ENCODE results near the gene WIPF3. TPM values are rescaled to one million over a fixed set of nuclear protein-coding genes. Genes with fewer than 3 reads are reported as not detected.

The WIPF3 gene
- total RNA-seq, 2 donors from 2014 or later: 20.8 to 21.4 TPM

DNA sequence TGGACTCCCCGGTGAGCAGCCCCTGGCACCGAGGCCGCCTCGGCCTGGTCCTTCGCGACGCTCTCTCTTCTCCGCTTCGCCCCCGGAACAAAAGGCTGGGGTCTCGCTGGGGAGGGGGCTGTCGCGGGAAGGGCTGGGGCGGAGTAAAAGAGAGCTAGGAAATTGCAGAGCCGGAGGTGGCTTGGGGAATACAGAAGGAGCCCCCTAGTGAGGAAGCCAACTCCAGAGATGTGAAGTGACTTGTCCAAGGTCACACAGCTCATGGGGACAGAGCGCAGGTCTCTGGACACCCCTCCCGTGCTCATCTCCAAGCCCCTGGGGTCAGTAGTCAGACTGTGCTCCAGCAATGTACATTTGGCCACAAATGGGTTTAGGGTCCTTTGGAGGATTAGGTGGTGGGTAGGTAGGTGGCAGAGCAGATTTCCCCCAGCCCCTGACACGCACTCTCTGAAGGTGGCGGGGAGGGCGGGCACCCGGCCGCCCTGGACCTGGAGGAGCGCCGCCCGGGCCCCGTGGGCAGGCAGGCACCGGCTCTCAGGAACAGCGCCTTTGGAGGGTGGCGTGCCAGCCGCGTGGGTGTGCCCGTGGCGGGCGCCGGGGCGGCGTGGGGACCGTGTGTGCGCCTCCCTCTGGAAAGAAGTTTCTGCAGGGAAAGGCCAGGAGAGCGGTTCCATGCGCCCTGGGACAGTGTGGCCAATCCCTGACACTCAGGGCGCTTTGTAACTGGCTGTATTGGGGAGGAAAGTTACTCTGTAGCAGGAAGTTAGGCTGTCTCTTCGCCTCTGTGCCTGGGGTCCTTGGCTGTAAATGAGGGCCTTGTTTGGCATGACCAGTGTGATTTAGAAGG is 910 bp downstream of the WIPF3 start:
- intact Hi-C loops (cut with DNase I): no loop called here
- DNase-seq (ENCODE audit: low spot score): no peak

DNA sequence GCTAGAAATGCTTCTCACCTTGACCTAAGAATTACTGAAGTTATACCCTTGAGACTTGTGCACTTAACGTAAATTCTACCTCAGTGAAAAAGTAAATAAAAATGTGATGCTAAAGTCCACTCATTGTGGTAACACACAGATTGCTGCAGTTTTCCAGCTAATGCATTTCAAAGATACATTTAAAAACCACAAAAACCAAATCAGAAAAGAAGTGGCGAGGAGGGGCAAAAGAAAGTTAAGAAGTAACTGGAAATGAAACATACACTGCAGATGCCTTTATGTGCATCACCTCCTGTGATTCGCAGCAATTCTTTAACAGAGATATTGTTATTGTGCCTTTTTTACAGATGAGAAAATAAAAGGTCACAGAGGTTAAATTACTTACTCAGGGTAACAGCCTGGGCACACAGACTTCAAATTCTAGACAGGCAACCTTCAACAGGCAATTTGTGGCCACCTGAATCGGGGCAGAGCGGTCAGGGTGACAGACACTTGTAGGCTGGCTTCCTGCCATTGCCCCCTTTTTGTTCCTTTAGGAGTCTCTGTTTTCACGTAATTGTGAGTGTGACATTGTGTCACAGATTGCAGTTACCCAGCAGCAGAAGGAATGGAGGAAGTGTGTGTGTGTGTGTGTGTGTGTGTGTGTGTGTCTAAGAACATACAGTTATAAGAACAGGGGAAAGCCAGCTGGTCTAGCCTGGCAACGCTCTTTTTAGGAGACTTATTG is 1.9 kb downstream of the WIPF3 start:
- intact Hi-C loops (cut with DNase I): no loop called here
- no peak for DNase-seq (ENCODE audit: low spot score)

DNA sequence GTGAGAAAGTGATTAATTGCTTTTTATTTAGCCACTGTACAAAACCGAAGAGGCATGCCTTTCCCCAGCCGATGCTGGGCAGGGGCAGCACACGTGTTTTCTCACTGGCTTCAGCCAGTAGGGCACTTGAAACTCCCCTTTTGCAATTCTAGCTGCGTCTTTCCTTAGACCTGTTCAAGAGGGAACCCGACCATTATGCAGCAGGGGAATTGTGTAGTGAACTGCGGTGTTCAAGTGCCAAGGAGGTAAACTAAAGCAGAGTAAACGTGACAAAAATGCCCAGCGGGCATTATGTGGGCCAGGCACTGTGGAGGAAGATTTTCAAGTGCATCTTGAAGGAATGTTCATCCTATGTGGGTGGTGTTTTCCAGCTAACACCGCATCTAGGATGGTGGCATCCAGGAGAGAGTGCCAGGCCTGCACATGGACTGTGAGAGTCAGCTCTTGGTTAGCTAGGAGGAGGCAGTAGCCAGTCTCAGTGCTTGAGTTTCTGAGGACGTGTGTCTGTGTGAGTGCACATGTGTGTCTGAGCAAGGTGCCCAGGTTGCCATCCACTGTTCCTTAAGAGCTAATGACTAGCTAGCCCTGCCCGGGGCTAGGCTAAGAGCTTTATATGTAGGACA is 3.3 kb downstream of the WIPF3 start:
- DNase-seq (ENCODE audit: low spot score): no peak
- intact Hi-C loops (cut with DNase I): no loop called here

DNA sequence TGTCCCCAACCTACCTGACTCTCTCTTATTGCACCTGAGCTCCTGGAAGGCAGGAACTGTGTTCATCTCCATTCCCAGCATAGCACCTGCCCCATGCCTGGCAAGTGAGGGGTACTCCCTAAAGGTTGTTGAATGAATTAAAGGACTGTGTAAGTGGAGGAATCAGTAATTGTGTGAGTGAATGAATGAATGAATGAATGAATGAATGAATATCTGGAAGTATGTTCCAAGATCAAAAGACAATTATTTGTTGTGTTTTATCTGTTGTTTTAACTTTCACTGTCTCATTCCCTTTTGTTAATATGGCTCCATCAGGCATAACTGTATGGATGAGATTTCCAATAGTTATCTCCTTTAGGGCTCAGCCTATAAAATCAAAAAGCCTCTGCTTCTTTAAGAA is 4.0 kb downstream of the WIPF3 start:
- intact Hi-C loops (cut with DNase I): no loop called here
- no peak for DNase-seq (ENCODE audit: low spot score)

DNA sequence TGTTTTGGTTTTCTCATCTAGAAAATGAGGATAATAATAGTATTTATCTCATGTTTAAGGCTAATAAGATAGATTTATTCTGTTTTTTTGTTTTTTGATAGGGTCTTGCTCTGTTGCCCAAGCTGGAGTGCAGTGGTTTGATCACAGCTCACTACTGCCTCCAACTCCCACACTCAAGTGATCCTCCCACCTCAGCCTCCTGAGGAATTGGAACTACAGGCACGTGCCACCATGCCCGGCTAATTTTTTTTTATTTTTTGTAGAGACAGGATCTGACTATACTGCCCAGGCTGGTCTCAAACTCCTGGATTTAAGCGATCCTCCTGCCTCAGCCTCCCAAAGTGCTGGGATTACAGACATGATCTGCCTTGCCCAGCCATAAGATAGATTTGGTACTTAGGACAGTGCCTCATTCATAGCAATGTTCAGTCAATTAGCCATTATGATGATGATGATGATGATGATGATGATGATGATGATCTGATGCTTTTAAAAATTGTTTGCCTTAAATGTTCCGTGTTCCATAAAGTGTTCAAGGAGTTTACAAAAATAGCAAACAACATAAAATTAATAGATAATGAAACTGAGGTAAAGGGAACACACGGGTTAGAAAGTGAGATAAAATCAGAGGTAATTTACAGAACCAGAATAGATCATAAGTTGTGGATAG is 4.6 kb downstream of the WIPF3 start:
- intact Hi-C loops (cut with DNase I): no loop called here

DNA sequence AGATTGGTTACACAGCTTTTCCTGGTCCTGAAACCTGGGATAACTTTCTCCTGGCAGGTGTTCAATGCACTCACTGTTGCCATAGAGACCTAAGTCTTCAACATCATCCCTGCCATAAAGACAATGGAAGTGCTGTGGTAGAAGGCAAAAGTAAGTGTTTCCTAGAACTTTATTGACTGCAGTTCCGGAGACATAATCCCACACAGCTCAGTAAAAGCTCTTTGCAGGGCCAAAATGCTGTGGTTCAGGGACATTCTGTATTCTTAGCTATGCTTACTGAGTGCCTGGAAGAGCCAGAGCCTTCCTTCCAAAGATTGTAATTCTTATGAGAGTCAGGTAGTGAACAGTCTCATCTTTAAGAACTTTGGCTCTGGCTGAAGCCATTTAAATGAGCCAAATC is 5.3 kb downstream of the WIPF3 start:
- no peak for DNase-seq (ENCODE audit: low spot score)
- intact Hi-C loops (cut with DNase I): no loop called here

More for the DNA sequence above, 4.6 kb downstream of the WIPF3 start:
- no peak for DNase-seq (ENCODE audit: low spot score)

DNA sequence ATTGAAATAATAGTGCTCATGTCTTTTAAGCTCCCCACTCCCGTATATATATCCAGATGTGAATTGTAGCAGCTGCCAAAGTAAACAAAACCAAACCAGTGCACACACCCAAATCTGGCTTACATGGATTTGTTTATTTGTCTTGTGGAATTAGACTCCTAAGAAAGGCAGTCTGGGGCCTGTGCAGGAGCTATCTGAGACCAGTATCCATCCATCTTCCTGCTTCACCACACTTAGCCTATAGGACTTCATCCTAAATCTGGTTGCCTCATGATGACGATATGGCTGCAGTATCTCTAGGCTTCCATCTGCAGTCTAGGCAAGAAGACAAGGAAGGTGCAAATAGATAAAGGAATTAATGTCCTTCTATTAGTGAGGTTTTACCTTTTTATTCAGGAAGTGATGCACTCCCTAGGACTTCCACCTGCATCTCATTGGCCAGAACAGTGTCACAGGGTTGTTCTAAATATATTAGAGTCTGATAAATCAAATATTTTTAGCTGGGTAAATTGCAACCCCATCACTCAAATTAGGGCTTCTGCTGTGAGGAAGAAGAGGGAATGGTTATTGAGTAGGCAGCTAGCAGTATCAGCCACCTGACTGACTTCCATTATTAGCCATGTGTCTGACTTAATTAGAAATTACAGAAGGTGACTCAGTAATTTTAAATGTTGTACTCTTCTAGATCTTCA is 6.0 kb downstream of the WIPF3 start:
- intact Hi-C loops (cut with DNase I): no loop called here
- no peak for DNase-seq (ENCODE audit: low spot score)

DNA sequence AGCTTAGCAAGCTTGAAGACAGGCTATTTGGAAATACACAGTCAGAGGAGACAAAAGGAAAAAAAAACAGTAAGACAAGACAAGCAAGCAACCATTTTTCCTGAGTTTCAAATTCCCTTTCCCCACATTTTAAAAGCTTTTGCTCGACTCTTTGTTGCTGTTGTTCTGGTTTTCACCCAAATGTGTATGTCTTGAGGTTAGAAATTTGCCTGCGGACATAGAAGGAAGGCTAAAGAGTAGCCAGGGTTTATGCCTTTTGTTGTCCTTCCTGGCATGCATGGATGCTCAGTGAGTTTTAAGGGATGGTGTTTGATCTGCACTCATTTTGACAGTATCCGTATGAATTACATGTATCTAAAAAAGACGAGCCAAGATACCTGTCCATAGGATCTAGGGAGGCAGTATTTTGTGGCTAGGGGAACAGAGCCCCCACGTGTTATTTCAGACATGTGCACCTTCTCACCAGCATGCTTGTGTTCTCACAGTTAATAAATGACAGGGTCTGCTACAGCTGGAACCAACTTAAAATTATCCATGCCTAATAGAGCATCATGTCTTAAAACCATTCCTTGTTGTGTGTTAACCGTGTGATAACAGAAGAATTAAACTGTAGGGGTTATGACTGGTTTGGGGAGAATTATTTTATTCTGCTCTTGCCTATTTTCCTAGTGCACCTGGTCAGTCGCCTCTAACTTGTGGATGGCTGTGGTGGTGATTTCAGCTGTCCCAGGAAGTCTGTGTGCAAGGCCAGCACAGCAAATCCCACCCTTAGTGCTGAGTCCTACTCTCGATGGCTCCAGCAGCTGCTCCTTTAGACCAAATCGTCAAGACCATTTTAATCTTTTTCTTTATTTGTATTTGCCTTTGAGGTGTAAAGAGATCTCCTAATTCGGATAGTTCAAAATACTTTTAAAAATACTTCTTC is 9.1 kb downstream of the WIPF3 start:
- intact Hi-C loops (cut with DNase I): no loop called here
- DNase-seq (ENCODE audit: low spot score): no peak

DNA sequence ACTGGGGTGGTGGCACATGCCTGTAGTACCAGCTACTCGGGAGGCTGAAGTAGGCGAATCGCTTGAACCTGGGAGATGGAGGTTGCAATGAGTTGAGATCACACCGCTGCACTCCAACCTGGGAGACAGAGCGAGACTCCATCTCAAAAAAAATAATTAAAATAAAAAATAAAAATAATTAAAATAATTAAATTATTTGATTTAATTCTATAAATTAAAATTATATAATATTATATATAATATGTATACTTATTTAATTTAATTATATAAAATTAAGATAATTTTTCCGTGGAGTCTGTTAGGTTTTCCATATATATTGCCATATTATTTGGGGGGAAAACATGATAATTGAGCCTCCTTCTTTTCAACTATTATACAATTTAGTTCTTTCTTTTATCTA is 12.0 kb downstream of the WIPF3 start:
- intact Hi-C loops (cut with DNase I): no loop called here
- DNase-seq (ENCODE audit: low spot score): no peak

DNA sequence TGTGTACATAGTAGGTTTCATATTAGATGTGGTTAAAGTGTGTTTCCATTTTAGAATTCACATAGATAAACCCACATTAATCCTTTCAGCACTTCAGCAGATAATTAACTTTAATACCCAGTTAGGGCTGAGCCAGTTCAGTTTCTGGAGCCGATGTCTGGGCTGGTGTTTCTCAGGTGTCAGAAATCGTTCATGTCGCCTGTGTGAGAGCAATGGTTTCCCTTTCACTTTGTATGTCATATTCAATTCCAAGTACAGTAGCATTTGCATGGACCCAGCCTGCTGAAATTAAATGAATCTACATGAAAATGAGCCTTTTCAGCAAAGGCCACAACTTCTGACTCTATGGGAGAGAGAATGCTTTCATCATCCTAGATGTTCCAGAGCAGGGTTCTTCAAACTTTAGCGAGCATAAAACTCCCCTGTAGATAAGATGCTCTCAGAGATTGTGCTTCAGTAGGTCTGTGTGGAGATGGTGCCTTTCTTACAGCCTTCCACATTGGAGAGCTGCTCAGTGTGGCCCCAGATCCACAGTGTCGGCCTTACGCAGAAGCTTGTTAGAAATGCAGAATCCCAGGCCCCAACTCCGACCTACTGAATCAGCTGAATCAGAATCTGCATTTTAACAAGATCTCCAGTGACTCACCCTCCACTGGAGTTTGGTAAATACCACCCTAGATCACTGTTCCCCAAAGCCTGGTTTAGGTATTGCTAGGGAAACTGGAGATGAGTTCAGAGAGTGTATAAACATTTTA is 19.6 kb downstream of the WIPF3 start:
- DNase-seq (ENCODE audit: low spot score): no peak
- intact Hi-C loops (cut with DNase I): no loop called here

DNA sequence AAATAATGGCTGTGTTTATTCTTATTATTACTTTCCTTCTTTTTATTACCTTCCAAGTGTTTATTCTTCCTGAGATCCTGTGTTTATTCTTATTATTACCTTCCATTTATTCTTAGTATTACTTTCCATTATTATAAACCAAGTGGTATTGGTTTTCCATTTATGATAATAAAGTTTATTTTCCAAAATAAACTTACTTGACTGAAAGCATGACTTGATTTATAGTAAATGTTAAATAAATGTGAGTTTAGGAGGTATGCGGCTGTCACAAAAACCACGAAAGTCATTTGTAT is 20.2 kb downstream of the WIPF3 start:
- intact Hi-C loops (cut with DNase I): no loop called here

DNA sequence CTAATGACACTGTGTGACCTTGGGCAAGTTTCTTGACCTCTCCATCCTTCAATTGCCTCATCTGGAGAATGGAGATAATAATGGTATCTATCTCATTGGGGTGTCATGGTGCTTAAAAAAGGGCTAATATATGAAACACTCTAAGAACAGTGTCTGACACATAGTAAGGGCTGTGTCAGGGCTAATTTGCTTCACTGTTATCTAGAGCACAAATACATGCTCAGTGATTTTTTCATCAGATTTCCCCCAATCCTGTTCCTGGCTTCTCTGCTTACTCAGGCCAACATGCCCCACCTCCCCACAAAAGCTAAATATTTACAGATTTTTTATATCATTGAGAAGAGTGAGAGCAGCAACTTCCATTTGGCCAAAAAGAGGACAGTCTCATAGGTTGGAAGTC is 20.6 kb downstream of the WIPF3 start:
- intact Hi-C loops (cut with DNase I): no loop called here
- no peak for DNase-seq (ENCODE audit: low spot score)

More for the DNA sequence above, 20.2 kb downstream of the WIPF3 start:
- no peak for DNase-seq (ENCODE audit: low spot score)

DNA sequence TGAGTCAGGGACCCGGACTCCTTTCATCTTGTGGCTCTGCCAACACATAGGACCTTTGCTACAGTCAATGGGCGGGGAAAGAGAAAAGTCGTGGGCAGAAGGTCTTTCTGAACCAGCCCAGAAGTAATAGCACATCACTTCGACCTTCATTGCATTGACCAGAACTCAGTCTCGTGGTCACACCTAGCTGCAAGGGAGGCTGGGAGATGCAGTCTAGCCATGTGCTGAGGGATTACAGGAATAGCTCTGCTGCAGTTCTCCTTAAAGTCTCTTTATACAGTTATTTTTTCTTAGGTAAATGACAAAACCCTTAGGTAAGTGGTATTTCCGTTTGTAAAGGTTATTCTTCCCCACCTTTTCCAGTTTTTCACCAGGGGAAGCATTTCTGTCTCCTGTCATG is 25.4 kb downstream of the WIPF3 start:
- no peak for DNase-seq (ENCODE audit: low spot score)
- intact Hi-C loops (cut with DNase I): loop anchor here in 1 of 2 donors (5.0 kb wide), 1 partner anchor 81 kb away; no protein-coding TSS in a partner anchor

DNA sequence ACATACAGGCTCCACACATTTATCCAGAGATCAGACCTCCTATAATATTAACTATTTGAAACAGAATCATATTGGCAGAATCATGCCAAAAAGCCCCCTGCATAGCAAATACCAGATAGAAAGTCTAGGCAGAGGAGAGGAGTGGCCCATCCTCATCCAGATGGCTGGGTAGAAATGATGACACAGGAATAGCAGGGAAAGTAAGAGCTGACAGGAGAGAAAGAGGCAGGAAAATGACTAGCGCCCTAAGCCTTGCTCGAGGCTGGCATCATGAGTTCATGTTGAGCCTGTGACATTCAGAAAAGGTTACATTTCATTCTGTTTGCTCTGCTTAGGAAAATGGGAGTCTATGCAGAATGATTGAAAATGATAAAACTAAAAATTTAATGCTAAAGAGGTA is 27.6 kb downstream of the WIPF3 start:
- intact Hi-C loops (cut with DNase I): loop anchor here in 1 of 2 donors (5.0 kb wide), 1 partner anchor 78 kb away; no protein-coding TSS in a partner anchor
- no peak for DNase-seq (ENCODE audit: low spot score)

DNA sequence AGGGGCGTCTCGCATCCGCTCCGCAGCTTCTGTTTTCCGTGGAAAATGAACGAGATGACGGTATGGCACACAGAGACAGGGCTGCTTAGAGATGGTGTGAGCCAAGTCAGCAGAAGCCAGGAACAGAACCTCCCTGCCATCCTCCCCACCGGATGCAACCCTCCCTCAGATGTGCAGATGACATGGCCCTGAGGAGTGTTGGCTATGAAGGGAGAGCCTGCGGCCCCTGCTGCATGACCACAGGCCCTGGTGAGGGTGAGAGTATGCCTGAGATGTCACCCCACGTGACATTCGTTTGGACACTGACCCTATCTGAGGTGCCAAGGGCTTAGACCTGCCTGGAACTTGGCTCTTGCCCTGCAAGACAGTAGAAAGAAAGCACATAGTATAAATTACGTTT is 29.4 kb downstream of the WIPF3 start:
- intact Hi-C loops (cut with DNase I): no loop called here
- no peak for DNase-seq (ENCODE audit: low spot score)

DNA sequence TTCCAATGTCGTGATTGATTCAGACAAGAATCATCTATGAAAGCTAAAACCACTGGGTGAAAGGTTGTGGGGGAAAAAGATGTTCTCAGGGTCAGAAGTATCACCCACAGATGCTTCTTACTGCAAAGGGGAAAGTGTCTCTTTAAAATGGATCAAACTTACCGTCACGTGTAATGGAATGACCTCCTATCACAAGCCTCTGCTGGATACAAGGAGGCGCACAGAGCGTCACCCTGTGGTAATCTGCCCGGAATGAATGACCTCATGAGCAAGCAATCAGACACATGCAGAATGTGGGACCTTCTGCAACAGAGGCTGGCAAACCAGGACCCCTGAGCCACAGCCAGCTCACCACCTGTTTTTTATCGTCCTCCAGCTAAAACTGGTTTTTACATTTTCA is 33.0 kb downstream of the WIPF3 start:
- peak; percentile 90 for DNase-seq (ENCODE audit: low spot score)
- intact Hi-C loops (cut with DNase I): no loop called here

DNA sequence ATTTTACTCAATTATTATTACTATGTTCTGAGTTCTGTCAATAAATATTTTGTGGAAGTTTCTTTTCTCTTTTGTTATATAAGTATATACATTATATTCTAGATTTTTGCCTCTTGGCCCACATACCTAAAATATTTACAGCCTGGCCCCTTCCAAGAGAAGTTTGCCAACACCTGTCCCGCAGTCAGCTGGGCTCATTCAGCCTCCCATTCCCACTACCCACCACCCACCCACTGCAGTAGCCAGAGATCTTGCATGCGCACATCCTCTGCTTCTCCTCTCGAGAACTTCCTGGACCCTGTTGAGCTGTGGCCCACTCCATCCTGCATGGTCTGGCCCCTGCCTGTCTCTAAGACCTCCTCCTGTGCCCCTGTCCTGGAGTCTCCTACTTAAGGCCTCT is 33.6 kb downstream of the WIPF3 start:
- intact Hi-C loops (cut with DNase I): no loop called here
- no peak for DNase-seq (ENCODE audit: low spot score)

DNA sequence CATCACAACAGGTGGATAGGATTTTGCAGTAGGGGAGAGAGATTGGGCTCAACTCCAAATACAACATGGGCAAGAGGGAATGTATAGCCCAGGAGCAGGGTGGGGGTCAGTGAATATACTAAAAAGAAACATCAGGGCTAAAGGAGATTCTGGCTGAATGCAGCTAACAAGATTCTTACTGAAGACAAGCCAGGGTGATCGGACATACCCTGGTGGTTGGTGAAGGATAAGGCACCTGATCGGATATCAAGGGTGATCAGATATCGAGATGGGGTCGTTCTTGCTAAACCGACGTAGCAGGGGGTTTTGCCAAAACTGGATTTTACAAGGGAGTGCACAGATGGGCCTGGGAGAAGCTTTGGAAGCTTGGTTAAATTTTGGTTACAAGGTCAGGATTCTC is 34.4 kb downstream of the WIPF3 start:
- intact Hi-C loops (cut with DNase I): no loop called here
- DNase-seq (ENCODE audit: low spot score): no peak
